ENCODE measurements around the gene ATAD3B.
"Not testable (repeated sequence)": the region's sequence is repeated elsewhere in the genome, so short reads cannot be mapped to it uniquely, and the experiment has no call there.

DNA sequence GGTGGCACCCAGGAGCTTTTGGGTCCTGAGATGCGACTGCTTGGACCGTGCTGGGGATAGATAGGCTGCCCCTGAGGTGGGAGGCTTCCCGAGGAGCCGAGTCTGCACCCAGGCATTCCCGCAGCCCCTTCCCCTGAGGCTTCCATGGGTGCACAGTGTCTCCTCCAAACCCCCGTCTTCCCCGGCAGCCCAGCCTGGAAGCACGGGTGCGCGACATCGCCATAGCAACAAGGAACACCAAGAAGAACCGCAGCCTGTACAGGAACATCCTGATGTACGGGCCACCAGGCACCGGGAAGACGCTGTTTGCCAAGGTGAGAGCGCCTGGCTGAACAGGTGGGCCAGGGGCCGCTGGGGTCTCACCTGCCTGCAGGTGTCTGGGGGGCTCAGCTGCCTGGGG lies 52.1 kb downstream of the ATAD3B start:
- not testable (repeated sequence) for TF ChIP-seq SUZ12 (IDR thresholded peaks at IDR 0.05; ENCODE audit: extremely low read depth, insufficient read depth, insufficient read length); ZNF274 (IDR thresholded peaks at IDR 0.05; ENCODE audit: low read depth, low read length); YY1 (IDR thresholded peaks at IDR 0.05; ENCODE audit: insufficient read depth, insufficient read length)

Data from NT2/D1 (cell line).